Neural cell (in vitro differentiated cells): ENCODE measurements around the gene PSMA6. TPM values are rescaled to one million over a fixed set of nuclear protein-coding genes. Genes with fewer than 3 reads are reported as not detected.

Source experiments
- H2AFZ ChIP-seq: fragments of 200-600, 300-800 bp; sonication (generic), shearing (Covaris generic); 2 replicates; pipeline ENCODE4 v1.6.0; 2014; ENCODE audit warnings: low read depth, mild to moderate bottlenecking, antibody characterized with exemption, low read length, moderate library complexity
- H3F3A ChIP-seq: fragments of 200-600 bp; shearing (Covaris generic); 2 replicates; pipeline ENCODE4 v1.6.1; 2016; ENCODE audit warnings: mild to moderate bottlenecking, moderate library complexity, mixed read lengths, antibody characterized with exemption, low read length; ENCODE audit not compliant: insufficient read depth, poor library complexity, severe bottlenecking
- H3K27ac ChIP-seq: fragments of 200-600, 300-800 bp; sonication (generic), shearing (Covaris generic); 2 replicates; pipeline ENCODE4 v1.5.1; 2014; ENCODE audit warnings: mild to moderate bottlenecking, low read length, moderate library complexity
- H3K27me3 ChIP-seq: fragments of 300-800, 200-600 bp; sonication (generic), shearing (Covaris generic); 2 replicates; pipeline ENCODE4 v1.6.0; 2014; ENCODE audit warnings: mild to moderate bottlenecking, low read depth, low read length, moderate library complexity; ENCODE audit not compliant: insufficient read depth
- H3K36me3 ChIP-seq: fragments of 300-800, 200-600 bp; sonication (generic), shearing (Covaris generic); 2 replicates; pipeline ENCODE4 v1.5.1; 2014; ENCODE audit warnings: mild to moderate bottlenecking, antibody characterized with exemption, low read length, moderate library complexity; ENCODE audit not compliant: insufficient read depth
- H3K4me2 ChIP-seq: fragments of 300-800, 200-600 bp; sonication (generic), shearing (Covaris generic); 2 replicates; pipeline ENCODE4 v1.6.0; 2014; ENCODE audit warnings: mild to moderate bottlenecking, low read length
- H3K4me3 ChIP-seq: fragments of 300-800, 200-600 bp; sonication (generic), shearing (Covaris generic); 2 replicates; pipeline ENCODE4 v1.5.1; 2014; ENCODE audit warnings: mild to moderate bottlenecking, low read length, moderate library complexity
- H3K79me2 ChIP-seq: fragments of 200-600 bp; shearing (Covaris generic); replicated peaks from 2 replicates; pipeline ENCODE4 v1.6.0; 2014; ENCODE audit warnings: mild to moderate bottlenecking, low read length, moderate library complexity; ENCODE audit not compliant: insufficient read depth
- H3K9ac ChIP-seq: fragments of 300-800, 200-600 bp; sonication (generic), shearing (Covaris generic); 2 replicates; pipeline ENCODE4 v1.6.1; 2016; ENCODE audit warnings: mild to moderate bottlenecking, low read length, mixed read lengths
- H3K9me2 ChIP-seq: fragments of 200-600 bp; shearing (Covaris generic); 2 replicates; pipeline ENCODE4 v1.6.1; 2016; ENCODE audit warnings: mild to moderate bottlenecking, low read length, mixed read lengths; ENCODE audit not compliant: insufficient read depth
- H3K9me3 ChIP-seq: fragments of 200-600, 300-800 bp; sonication (generic), shearing (Covaris generic); 2 replicates; pipeline ENCODE4 v1.6.1; 2016; ENCODE audit warnings: mild to moderate bottlenecking, mixed run types, low read length, moderate library complexity, mixed read lengths
- H4K20me1 ChIP-seq: fragments of 200-600 bp; shearing (Covaris generic); 2 replicates; pipeline ENCODE4 v1.6.1; 2016; ENCODE audit warnings: mild to moderate bottlenecking, mixed run types; ENCODE audit not compliant: insufficient read depth
- CTCF ChIP-seq: fragments of 450-650 bp; IDR thresholded peaks from 2 replicates; pipeline ENCODE4 v1.5.1; 2014; ENCODE audit warnings: antibody characterized with exemption, mild to moderate bottlenecking, moderate library complexity; ENCODE audit not compliant: poor library complexity, severe bottlenecking
- EP300 ChIP-seq: fragments of 450-650 bp; conservative IDR thresholded peaks from 2 replicates; pipeline ENCODE4 v1.6.1; 2014; ENCODE audit warnings: antibody characterized with exemption, mild to moderate bottlenecking, moderate library complexity; ENCODE audit not compliant: poor library complexity, severe bottlenecking
- EZH2 ChIP-seq: fragments of 200-600, 300-800 bp; shearing (Covaris generic), sonication (generic); IDR thresholded peaks from 2 replicates; pipeline ENCODE4 v1.6.1; 2014; ENCODE audit warnings: antibody characterized with exemption, low read length, borderline replicate concordance, mild to moderate bottlenecking; ENCODE audit not compliant: insufficient read depth, poor library complexity, severe bottlenecking
- MXI1 ChIP-seq: fragments of 450-650 bp; conservative IDR thresholded peaks from 2 replicates; pipeline ENCODE4 v1.6.1; 2014; ENCODE audit warnings: antibody characterized with exemption, mild to moderate bottlenecking; ENCODE audit not compliant: poor library complexity, severe bottlenecking
- POLR2AphosphoS5 ChIP-seq: IDR thresholded peaks from 2 replicates; pipeline ENCODE4 v1.6.1; 2012
- RAD21 ChIP-seq: fragments of 450-650 bp; conservative IDR thresholded peaks from 2 replicates; pipeline ENCODE4 v1.6.1; 2014; ENCODE audit warnings: antibody characterized with exemption, mild to moderate bottlenecking, moderate library complexity
- REST ChIP-seq: IDR thresholded peaks from 2 replicates; pipeline ENCODE4 v1.6.1; 2012; ENCODE audit warnings: borderline replicate concordance
- SMC3 ChIP-seq: fragments of 450-650 bp; conservative IDR thresholded peaks from 2 replicates; pipeline ENCODE4 v1.6.1; 2014; ENCODE audit warnings: antibody characterized with exemption, mild to moderate bottlenecking, moderate library complexity; ENCODE audit not compliant: poor library complexity
- TAF1 ChIP-seq: IDR thresholded peaks from 2 replicates; pipeline ENCODE4 v1.6.1; 2012; ENCODE audit warnings: low read depth
- polyA plus RNA-seq: library from polyadenylated mRNA; depleted of rRNA; stranded (reverse); fragments of >200 nt; gene quantifications from 2 replicates; pipeline ENCODE4 v1.2.3, GENCODE V29; 2014

The PSMA6 gene
- polyA plus RNA-seq, 1 donor from 2014 or later = 405 TPM

- no peak for TF ChIP-seq POLR2AphosphoS5
- no peak for TF ChIP-seq EP300
- TF ChIP-seq RAD21 = no peak
- TF ChIP-seq CTCF = no peak
- TF ChIP-seq TAF1 = no peak
- no peak for TF ChIP-seq SMC3
- TF ChIP-seq EZH2 = no peak
- TF ChIP-seq REST = no peak
- H3K27me3 ChIP-seq = no peaks in the 10 kb centered on the region
- no peaks in the 10 kb centered on the region for H4K20me1 ChIP-seq
Measured at GRCh38 chr14:35297706-35298105, 5.5 kb downstream of the PSMA6 start.

GRCh38 chr14:35298351-35298750 lies 6.2 kb downstream of the PSMA6 start:
- TF ChIP-seq TAF1 = no peak
- no peak for TF ChIP-seq REST
- no peak for TF ChIP-seq SMC3
- no peak for TF ChIP-seq MXI1
- no peak for TF ChIP-seq CTCF
- TF ChIP-seq POLR2AphosphoS5 = no peak
- TF ChIP-seq RAD21 = no peak
- TF ChIP-seq EP300 = no peak
- no peak overlapping the region for H2AFZ ChIP-seq
- no peaks in the 10 kb centered on the region for H4K20me1 ChIP-seq
- H3K36me3 ChIP-seq = no peaks in the 10 kb centered on the region
- H3K4me2 ChIP-seq = no peak overlapping the region
- no peaks in the 10 kb centered on the region for H3K9me2 ChIP-seq
- H3K9me3 ChIP-seq = no peaks in the 10 kb centered on the region
- H3K27me3 ChIP-seq = no peaks in the 10 kb centered on the region
- H3K79me2 ChIP-seq = peaks cover 85% of the 10 kb centered on the region
- H3K9ac ChIP-seq = no peak overlapping the region
- H3F3A ChIP-seq = no peaks in the 10 kb centered on the region
- H3K27ac ChIP-seq = no peak overlapping the region
- no peak overlapping the region for H3K4me3 ChIP-seq

More at GRCh38 chr14:35297706-35298105, 5.5 kb downstream of the PSMA6 start:
- H3F3A ChIP-seq = no peaks in the 10 kb centered on the region
- no peaks in the 10 kb centered on the region for H3K9me2 ChIP-seq
- no peak overlapping the region for H3K4me2 ChIP-seq
- H3K9me3 ChIP-seq = no peaks in the 10 kb centered on the region
- no peak overlapping the region for H3K4me3 ChIP-seq
- no peaks in the 10 kb centered on the region for H3K36me3 ChIP-seq
- no peak overlapping the region for H3K9ac ChIP-seq
- peaks cover 85% of the 10 kb centered on the region for H3K79me2 ChIP-seq
- H3K27ac ChIP-seq = no peak overlapping the region
- no peak overlapping the region for H2AFZ ChIP-seq
